Activated CD8-positive, alpha-beta memory T cell treated with anti-CD3 and anti-CD28 coated beads for 1 hour (primary cell): ENCODE results near the gene STARD4.
A peak's percentile ranks its signal among the peaks of the same experiment; 100 is the strongest.

ENCODE experiments used
- DNase-seq, 2 donors: peaks; one replicate each; pipeline ENCODE4 v3.0.0-alpha.2; 2020; ENCODE audit warnings: low read depth in 1 of 2; ENCODE audit errors: extremely low read depth in 1 of 2

The STARD4 gene

DNA sequence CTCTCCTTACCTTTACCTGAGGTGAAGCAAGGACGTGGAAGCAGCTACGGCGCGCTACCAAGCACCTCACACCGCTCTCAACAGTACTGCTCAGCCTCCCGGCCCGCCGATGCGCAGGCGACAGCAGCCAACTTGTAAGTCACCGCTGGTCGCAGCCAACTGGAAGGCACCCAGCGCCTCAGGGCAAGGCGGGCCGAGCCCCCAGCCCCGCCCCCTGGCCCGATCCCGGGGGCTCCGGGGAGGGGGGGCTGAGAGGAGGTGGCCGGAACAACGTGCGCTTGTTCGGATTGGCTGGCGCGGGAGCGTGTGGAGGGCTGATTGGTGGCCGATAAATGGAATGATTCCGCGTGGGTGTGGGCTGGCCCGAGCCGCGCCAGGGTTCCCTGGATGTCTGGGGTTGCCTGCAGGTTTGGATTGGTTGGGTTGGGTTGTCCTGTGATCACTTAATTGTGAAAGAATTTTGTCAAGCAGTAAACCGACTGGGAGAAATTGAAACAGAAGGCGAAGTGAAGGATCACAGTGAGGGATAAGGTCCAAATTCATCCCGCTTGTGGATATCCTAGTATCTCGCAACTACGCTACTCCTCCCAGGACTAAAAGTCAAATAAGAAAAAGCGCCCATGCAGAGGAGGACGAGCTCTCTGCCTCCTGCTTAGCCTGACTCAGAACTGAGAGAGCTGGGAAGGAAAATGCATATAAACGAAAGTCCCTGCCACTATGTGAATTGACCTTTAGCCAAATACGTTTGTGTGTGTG lies at the start of gene STARD4:
Gene STARD4, minus strand, starts transcription at position 161 of the 756 bp plus-strand sequence. CDS start 5,102 bp downstream, outside the sequence.
- DNase-seq = peak; percentile 87 to 88

DNA sequence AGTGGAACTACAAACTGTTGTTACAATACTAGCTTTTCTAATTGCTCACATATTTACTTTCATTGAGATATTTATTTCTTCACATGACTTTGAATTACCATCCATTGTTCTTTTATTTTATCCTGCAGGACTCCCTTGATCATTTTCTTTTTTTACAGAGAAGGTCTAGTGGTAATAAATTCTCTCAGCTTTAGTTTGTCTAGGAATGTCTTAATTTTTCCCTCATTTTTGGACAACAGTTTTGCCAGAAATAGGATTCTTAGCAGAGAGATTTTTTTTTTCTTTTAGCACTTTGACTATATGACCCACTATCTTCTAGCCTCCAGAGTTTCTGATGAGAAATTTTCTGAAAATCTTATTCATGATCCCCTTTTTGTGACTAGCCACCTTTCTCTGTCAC lies 47.3 kb upstream of the STARD4 start:
- DNase-seq = no peak

DNA sequence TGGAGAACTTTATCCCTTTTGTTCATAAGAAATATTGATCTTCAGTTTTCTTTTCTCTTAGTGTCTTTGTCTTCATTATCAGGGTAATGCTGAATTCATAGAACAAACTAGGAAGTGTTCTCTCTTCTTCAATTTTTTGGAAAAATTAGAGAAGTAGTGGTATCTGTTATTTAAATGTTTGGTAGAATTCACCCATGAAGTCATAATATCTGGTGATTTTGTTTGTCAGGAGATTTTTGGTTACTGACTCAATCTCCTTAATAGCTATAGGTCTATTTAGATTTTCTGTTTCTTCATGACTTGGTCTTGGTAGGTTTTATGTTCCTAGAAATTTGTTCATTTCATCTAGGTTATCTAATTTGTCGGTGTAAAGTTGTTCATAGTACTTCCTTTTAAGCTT lies 45.4 kb upstream of the STARD4 start:
- DNase-seq = no peak

GRCh38 chr5:111557111-111557510 lies 44.8 kb upstream of the STARD4 start:
- DNase-seq = no peak

GRCh38 chr5:111556501-111556900 lies 44.2 kb upstream of the STARD4 start:
- DNase-seq = no peak

DNA sequence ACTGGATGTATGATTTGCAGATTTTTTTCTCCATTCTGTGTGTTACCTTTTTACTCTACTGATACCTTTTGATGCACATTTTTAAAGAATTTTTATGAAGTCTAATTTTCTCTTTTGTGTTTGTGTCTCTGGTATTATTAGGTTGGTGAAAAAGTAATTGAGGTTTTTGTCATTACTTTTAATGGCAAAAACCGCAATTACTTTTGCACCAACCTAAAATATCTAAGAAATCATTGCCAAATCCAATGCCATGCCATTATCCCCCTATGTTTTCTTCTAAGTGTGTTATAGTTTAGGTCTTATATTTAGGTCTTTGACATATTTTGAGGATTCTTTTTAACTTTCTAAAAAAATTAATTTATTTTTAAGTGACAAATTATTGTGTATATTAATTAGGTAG lies 43.4 kb upstream of the STARD4 start:
- DNase-seq = no peak

DNA sequence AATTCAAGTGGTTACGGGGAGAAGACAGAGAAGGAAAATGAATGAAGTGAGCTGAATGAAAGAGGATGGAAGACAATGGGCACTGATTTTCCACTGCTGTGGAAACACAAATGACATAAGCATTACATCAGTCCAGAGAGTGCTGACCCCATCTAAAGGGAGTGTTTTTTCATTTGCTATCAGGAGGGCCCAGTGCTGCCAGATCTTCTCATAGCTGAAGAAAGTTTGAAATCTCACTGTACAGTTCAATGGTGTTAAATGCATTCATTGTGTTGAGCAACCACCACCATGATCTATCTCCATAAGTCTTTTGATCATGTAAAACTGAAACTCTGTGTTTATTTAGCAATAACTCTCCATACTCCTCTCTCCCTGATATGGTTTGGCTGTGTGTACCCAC lies 41.5 kb upstream of the STARD4 start:
- no peak for DNase-seq

DNA sequence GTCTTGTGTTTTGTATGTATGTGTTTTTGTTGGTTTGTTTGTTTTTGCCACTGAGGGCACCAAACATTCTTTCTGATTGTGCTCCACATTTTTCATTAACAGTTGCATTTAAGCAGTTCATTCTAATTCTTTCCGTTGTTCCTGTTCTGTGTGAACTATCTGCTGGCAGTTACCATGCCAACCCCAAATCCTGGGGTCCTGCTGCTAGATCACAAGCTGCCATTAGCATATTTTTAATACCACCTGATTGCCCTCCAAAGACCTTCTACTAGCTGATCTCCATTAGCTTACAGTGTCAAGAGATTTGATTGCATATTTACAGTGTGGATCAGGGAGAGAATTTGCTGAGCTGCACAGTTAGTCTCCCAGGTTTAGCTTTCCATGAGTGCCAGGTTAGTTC lies 40.6 kb upstream of the STARD4 start:
- DNase-seq = no peak

DNA sequence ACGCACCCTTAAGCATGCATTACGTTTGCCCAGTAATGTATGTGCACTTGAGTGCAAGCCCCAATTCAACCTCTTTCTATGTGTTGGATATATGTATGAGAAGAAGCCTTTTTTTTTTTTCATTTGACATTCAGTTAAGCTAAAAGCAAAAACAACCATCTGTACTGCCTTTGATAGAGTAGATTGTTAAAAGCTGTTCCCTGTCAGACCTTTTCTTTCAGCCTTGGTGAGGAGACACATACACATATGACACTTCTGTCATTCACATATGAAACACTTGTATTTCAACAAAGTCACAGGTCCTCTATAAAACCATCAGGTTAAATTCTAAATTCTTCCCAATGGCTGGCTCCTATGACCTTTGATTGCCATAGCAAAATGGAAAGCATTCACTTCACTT lies 40.2 kb upstream of the STARD4 start:
- DNase-seq = no peak

DNA sequence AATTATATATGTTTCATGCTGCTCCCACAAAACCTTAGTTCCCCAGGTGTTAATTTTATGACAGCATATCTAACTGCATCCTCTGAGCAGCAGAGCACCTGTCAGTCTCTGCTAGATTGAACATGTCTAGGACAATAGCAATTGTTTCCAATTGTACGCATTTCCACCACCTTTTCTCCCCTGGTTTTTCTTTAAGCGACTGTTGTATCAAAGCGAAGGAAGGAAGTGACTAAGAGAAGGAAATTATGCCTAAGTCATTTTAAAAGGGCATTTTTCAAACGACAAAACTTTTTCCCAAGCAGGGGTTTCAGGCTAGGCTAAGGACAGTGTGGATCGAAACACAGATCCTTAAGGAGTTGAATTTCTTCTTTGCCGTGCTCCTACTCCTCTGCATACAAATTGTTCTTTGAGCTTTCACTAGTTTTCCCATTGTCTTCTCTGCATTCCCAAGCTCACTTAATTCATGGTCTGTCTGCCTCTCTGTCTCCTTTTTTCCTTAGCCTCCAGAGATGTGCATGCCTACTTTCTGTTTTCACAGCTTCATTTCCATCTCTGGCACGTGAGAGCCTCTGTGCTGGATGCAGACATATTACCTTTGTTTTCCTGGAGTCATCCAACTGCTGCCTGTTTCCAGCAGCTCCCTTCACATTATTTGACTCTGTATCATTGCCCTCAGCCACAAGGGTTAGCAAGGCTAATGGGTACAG lies 39.4 kb upstream of the STARD4 start:
- no peak for DNase-seq

DNA sequence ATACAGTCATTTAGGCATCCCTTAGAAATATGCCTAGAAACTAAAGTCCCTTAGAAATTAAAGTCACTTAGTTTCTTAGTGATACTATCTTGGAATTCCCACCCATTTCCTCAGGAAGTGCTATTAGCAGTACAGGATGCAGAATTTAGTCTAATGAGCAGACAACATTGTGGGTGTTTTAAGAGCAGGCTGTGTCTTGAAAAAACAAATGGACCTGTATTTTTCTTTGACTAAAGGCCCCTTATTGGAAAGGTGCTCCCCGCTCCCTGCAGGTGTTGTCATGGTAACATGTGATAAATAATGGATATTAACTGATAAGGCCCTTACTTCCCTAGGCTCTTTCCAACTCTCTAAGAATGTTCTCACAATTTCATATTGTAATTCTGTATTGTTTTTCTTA lies 38.8 kb upstream of the STARD4 start:
- no peak for DNase-seq

DNA sequence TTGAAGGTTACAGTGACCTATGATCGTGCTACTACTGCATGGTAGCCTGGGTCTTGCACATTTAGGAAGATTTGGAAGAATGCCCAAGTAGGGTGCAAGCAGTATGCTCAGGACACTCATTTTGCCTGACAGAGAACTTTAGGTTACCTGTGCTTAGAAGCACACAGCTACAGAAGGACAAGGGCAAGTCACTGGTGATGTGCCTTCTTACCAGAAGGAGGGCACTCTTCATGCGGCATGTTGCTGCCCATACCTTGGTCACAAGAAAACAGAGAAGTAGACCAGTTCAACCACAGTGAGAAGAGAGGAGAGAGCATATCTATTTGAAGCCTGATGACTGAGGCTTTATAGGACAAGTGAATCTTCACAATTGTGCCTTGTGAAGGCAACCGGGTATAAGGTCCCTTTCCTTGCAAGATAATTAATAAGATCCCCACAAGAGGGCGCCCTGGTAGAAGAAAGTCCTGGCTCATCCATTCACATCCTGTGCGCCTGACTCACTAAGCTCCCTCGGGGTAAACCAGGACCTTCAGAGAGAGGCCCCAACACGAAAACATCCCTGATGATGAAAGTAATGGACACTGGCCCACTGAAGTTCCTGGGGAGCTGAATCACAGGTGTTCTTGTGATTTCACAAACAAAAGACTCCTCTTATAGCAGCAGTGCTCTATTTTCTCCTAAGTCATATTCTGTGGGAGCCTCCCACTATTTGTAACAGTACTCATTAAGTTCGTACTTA lies 38.1 kb upstream of the STARD4 start:
- peak; percentile 44 to 49 for DNase-seq

DNA sequence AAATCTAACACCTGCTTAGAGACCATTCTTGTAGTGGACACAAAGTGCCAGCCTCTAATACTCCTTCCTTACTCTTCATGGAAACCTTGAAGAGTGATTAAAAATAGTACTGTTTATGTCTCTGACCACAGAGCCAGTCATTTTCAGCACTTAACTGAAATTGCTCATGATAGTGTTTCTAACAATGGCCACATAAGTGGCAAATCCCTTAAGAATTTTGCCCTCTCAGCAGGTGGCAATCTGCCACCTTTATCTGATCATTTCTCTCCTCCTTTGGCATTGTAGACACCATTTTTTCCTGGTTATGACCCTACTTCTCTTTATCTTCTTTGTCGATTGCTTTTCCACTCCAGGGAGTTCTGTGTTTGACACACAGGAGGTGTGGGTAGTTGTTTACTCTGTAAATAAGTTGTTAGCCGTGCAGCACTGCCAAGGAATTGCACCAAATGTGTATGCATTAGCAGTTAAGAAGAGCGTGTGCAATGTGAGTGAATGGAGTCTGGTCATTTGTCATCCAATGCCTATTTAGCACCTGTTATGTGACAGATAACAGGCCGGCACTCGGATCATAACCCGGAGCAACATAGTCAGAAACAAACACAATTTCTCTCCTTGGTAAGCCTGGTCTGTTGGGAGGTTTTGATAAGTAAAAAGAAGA lies 36.8 kb upstream of the STARD4 start:
- DNase-seq = no peak

DNA sequence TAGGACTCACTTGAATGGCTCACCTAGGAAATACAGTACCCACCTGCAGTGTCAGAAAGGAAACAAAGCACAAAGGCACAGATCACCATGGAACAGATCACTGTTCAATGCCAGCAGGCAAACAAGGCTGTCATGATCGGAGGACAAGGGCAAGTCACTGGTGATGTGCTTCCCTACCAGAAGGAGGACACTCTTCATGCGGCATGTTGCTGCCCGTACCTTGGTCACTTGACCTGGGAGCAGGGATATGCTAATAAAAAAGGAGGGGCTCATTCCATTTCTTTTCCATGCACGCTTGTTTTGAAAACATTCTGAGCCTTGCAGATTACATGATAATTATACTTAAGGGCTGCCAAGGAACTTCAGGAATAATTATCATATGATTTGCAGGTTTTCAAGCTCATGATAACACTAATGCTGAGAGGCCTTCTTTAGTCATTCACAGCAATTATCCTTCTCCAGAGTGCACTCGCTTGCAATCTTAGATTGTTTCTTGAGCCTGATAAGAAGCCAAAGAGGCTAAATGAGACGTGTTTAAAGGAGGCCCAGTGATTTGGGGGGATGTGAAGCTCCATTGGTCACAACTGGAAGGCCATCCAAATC lies 36.1 kb upstream of the STARD4 start:
- DNase-seq = no peak

DNA sequence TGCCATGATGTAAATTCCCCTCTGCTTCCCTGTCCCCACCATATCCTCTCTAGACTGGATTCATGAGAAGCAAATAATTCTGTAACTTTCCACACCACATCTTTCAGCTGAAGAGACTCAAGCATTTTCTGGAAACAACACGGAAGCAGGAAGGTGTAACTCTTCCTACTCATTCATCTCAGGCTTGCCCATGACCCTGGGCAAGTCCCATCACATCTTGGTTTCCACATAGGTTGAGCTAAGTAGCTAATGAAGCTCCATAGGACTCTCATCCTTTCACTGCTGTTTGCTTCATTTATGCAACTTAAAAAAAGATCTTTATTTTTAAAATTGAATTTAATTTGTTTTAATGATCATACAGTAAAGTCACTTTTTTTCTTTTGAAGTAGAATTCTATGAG lies 32.7 kb upstream of the STARD4 start:
- no peak for DNase-seq

- DNase-seq = no peak
Observed at GRCh38 chr5:111537141-111538024, 25.0 kb upstream of the STARD4 start.

DNA sequence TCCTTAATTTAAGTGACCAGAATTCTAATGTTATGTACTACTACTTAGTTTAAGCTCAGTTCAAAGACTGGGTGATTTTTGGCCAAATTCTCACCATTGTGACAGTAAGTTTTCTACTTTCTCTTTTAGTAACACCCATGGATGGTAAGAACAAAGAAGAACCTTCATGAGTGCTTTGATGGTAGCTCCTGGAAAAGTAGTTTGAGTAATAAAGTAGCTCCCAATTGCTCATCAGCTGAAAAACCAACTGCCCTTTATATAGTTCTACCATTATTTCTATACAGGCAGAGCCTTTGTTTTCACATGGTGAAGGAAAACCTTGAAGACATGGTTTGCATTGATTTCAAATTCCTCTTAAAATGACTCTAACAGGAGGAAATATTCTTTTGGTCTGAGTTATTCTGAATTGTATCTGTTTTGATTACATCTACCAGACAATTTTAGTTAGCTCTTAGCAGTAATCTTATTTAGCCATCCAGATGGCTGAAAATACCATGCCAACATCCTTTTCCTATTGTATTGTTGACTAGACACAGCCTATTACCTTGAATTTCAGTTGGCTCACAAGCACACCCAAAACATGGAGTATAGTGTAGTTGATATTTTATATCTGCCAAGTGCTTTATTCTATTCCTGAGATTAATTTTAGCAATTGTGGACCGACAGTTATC lies 23.7 kb upstream of the STARD4 start:
- no peak for DNase-seq

- DNase-seq = no peak
Observed at GRCh38 chr5:111532886-111533582, 20.7 kb upstream of the STARD4 start.

DNA sequence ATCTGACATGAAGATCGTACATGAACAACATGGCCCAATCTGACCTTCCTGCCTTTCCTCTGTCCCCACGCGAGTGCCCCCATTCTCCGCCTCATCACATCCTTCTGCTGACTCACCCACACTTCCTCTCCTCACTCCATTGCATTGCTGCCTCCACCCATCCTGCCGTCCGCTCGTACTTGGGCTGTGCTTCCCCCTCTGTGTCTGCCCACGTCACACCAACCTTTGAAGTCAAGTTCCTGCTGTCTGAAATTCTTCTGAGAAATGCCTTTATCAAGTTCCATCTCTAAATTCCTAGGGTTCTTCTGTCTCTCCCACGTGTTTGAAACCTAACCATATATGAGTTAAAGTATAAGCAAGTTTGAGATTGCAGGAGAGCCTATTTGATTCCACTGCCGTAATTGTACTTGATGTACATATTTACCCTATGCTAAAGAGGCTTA lies 18.0 kb upstream of the STARD4 start:
- DNase-seq = peak; percentile 57 to 85
